Breast epithelium (tissue), 3 donors: ENCODE data around the gene MANBA.

ENCODE experiments used
- POLR2A ChIP-seq: fragments of 450-650 bp; IDR thresholded peaks from one replicate; pipeline ENCODE4 v1.6.1; 2016; ENCODE audit warnings: antibody characterized with exemption, mild to moderate bottlenecking, moderate library complexity
- POLR2AphosphoS5 ChIP-seq, 3 donors: sonication (generic); formaldehyde crosslinking; IDR thresholded peaks; one replicate each; pipeline ENCODE4 v1.6.1; 2017; ENCODE audit warnings: antibody characterized with exemption in 3 of 3
- TF ChIP-seq, protein P1 (sequence below), 3 donors: fragments of 450-650 bp; IDR thresholded peaks; one replicate each; pipeline ENCODE4 v1.5.1; 2016 to 2017; ENCODE audit warnings: antibody characterized with exemption in 3 of 3, mild to moderate bottlenecking in 3 of 3, moderate library complexity in 3 of 3

DNA sequence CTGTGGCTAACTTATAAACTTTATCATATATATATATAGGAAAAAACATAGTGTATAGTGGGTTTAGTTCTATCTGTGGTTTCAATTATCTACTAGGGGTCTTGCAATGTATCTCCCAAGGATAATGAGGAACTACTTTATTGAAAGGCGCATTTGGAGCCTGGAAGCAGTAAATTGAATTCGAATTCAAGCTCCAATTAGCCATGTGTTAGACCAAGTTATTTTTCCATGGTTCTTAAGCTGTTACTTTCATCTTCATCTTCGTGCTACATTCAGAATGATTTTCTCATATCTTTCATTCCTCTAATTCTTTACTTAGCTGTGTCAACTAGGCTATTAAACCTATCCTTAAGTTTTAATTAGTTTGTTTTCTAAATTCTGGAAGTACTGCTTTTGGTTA lies 27.2 kb upstream of the MANBA start:
- TF ChIP-seq, protein P1, sequence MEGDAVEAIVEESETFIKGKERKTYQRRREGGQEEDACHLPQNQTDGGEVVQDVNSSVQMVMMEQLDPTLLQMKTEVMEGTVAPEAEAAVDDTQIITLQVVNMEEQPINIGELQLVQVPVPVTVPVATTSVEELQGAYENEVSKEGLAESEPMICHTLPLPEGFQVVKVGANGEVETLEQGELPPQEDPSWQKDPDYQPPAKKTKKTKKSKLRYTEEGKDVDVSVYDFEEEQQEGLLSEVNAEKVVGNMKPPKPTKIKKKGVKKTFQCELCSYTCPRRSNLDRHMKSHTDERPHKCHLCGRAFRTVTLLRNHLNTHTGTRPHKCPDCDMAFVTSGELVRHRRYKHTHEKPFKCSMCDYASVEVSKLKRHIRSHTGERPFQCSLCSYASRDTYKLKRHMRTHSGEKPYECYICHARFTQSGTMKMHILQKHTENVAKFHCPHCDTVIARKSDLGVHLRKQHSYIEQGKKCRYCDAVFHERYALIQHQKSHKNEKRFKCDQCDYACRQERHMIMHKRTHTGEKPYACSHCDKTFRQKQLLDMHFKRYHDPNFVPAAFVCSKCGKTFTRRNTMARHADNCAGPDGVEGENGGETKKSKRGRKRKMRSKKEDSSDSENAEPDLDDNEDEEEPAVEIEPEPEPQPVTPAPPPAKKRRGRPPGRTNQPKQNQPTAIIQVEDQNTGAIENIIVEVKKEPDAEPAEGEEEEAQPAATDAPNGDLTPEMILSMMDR (IDR thresholded peaks at IDR 0.05) = no peak
- TF ChIP-seq POLR2AphosphoS5 (IDR thresholded peaks at IDR 0.05) (no peak), POLR2A (no peak)
